SU-DHL-6 (cell line): ENCODE results near the gene CACNG3.

Source experiments
- CTCF ChIP-seq: fragments of 200-600 bp; sonication (generic); IDR thresholded peaks from one replicate; pipeline ENCODE4 v1.5.1; 2017; ENCODE audit warnings: antibody characterized with exemption, mild to moderate bottlenecking, low read length, moderate library complexity; ENCODE audit not compliant: insufficient read depth, poor library complexity, severe bottlenecking
- EZH2phosphoT487 ChIP-seq: fragments of 200-600 bp; sonication (generic), shearing (Covaris generic); conservative IDR thresholded peaks from 2 replicates; pipeline ENCODE4 v1.6.1; 2018; ENCODE audit warnings: mild to moderate bottlenecking, antibody characterized with exemption, low read length, moderate library complexity, mixed read lengths

- TF ChIP-seq CTCF: no peak
- TF ChIP-seq EZH2phosphoT487: no peak
These were observed 92.6 kb downstream of the CACNG3 start for GRCh38 chr16:24348545-24349290.
